HG03159 (cell line): ENCODE data around the gene ANO3.
"Not testable (repeated sequence)": the region's sequence is repeated elsewhere in the genome, so short reads cannot be mapped to it uniquely, and the experiment has no call there.

Experiments used
- ATAC-seq: cut with Tn5 transposase; IDR thresholded peaks from one replicate; pipeline ENCODE4 v1.9.1; 2021; ENCODE audit warnings: mild to moderate bottlenecking, moderate library complexity; ENCODE audit not compliant: unreplicated experiment

Gene ANO3

DNA sequence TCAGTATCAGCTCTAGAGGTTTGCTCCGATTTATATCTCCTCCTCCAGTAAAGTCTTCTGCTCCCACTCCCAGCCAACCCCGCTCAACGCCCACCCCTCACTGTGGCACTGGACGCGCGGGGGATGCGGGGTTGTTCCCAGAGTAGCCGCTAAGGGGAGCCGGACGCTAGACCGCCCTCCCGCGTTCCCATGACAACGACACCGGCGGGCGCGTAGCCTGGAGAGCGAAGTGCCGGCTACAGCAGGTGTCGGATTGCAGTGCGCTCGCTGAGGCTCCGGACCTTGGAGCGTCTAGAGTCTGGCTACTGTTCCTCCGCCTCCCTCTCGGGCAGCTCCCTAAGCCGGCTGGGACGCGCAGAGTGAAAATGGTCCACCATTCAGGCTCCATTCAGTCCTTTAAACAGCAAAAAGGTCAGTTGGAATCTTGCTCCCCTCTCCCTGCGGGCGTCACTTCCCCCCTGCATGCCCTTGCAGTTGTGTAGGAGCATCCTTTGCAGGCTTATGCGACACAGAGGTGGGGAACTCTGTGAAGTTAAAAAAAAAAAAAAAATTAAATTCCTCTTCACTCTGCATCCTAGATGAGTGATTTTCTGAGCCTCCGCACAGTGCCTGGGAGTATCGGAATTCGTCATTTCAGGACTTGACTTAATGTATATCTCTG lies at the start of gene ANO3:
Gene ANO3, plus strand, starts transcription at position 220 of the 661 bp plus-strand sequence. Its CDS starts 146 bp downstream, at position 366.
- peak; percentile 98 for ATAC-seq

DNA sequence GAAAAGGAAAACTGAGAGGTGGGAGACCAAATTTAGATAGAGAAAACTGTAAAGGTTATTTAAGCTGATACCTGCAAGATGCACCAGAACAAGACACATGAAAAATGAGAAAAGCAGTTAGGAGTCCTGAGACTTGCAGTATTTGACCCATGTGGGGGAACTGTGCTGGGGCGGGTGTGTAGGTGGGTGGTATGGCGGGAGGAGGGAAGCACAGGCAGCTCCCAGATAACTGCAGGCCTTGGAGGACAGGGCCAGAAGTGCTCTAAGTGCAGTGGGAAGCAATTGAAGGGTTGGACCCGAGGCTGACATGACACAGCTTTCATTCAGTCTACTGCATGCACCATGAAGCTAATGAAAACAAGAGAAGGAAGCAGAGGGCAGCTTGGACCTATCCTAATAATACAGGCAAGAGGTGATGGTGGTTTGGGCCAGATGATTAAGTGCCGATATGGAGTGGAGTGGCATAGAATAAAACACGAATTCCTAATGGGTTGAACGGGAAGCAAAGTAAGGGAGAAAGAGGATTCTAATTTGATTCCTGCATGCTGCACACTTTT lies 48.0 kb upstream of the ANO3 start:
- no peak for ATAC-seq

DNA sequence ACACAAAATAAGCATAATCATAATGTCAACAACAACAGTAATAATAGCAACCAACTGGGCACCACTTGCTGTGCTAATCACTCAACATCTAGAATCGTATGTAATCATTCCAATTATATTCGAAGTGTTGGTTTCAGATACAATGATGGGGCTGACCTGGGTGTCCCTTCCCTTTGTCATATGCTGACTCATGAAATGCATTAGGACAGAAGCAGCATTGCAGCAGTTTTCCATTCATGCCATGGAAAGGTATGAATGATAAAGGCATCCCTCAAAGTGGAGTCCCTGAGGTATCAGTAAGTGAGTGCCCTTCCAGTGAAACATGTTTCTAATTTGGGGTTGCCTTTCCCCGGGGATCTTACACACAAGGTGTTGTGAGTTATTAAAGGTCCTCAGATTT lies 46.3 kb upstream of the ANO3 start:
- ATAC-seq, result no peak

DNA sequence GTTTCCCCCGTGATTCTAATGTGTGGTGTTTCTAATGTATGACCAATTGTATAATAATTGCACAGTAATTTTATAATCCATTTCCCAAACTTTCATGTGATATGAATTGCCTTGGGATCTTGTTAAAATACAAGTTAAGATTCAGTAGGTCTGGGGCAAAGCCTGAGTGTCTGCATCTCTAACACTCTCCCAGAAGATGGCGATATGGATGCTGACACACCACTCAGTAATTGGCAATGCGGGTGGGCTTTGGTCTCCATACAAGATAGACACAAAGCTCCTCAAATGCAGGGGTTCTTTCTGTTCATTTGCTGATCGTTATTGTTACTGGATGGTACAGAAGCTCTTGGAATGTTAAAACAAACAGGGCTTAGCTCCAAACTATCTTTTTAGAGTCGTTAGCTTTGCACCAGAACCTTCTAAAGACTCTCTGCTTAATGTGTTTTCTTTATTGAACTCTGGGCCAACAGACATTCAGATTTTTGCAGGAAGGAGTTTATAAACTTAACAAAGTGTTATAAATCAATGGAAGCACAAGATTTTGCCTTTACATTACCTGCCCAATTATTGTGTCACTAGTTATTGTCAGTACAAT lies 45.4 kb upstream of the ANO3 start:
- no peak for ATAC-seq

DNA sequence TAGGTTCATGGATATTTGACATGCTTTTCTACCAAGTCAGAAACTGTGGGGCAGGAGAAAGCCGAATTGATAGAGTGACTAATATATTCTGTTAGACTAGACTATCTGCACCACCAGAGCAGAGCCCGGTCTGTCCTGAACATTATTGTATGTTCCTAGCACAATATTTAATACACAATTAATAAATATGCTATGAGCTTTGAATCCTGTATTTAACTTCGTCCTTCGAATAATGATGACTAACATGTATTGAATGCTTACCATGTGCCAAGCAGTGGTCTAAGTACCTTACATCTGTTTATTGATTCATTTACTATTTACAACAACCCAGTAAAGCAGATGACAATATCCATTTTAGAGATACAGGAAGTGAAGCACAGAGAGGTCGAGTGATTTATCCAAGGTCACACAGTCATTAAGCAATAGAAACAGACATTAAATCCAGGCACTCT lies 44.8 kb upstream of the ANO3 start:
- no peak for ATAC-seq

DNA sequence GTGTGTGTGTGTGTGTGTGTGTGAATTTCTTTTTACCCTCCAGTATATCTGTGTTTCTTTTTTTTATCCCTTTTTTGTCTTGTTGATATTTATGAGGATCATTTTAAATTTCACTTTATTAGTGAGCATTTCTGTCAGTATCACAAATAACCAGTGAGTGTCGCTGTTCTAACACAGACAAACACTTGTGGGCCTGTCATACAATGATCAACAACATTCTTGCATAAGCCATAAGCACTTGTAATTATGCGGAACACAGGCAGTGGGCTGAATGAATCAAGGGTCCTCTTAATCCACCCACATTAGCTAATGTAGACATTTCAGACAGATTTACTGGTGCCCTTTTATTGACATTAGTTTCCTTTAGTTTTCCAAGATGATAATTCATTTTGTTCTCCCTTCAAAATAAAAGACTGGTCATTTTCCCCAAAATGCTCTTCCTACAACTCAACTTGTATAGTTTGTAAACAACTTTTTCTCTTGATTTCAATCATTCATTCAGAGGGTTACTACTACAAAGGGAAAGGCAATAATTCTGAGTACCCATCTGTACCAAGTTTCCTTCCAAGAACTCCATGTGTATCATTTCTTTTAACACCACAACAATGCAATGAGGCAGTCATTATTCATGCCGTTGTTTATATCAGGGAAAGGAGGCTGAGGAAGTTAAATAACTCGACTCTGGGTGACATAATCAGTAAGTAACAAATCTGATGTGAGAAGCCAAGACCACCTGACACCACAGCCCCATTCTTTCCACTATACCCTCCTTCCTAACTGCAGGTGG lies 34.5 kb upstream of the ANO3 start:
- ATAC-seq, result peak; percentile 98

DNA sequence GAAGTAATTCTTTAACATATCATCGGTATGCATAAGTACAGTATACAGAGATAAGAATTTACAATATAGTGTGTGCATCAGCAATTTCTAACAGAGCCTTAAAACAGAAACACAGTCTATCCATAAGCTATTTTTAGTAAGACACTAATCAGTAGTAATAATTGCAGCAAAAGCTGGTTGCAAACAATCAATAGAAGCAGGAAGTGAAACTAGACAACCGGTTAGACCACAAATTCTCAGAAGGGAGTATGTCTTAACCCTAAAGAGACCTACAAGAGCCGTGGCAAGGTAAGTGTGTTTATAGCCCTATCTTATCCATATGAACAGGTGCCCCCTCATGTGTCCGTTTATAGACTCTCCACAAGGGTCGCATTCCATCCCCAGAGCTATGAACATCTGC lies 15.6 kb upstream of the ANO3 start:
- not testable (repeated sequence) for ATAC-seq

DNA sequence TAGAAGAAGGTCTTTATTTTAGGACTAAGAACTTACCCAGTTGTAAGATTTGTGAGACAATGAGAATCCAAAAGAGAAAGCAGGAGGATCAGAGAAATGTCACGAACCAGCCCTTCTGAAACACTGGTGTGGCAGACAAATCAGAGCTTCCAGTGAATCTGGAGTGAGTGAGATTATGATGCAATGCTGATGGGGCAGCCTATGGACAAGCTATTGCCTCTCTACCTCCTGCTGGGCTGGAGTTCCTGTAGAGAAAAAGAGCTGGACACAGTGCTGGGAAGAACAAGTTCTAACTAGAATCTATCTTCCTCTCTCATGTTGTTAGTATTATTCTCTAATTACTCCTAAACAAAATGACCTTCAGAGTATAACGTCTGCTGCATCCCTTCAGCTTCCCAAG lies 12.0 kb upstream of the ANO3 start:
- no peak for ATAC-seq

DNA sequence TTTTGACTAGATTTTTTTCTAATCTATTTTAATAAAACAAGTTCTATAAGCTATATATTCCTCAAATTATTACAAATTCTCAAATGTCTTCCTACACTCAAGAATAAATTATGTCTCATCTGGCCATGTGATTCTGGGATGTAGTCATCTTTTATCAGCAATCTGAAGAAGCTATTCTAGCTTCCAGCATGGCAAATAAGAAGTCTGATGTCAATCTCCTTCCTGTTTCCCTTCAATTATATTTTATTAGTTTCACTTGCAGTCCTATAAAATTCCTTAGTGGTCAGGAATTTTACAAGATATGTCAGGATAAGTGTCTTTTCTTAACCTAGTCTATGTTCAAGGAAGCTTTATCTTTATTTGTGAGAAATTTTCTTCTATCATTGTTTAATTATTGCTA lies 10.4 kb upstream of the ANO3 start:
- no peak for ATAC-seq

DNA sequence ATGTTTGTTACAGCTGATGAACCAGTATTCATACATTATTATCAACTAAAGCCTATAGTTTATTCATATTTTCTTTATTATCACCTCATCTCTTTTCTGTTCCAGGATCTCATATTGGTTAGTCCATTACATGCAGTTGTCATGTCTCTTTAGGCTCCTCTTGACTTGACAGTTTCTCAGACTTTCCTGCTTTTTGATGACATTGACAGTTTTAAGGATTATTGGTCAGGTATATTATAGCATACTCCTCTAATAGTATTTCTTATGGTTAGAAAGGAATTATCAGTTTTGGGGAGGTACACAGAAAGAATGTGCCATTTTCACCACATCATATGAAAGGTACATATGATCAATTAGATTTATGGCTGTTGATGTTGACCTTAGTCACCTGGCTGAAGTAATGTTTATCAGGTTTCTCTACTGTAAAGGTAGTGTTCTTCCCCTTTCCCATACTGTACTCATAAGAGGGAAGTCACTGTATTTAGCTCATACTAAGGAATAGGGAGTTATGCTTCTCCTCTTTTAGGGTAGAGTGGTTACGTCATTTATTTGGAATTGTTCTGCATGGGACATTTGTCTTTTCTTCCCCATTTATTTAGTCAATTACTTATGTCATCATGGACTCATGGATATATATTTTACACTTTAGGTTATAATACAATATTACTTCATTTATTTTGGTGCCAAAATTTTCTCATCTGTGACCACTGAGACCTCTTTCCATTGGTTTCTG lies 9.4 kb upstream of the ANO3 start:
- ATAC-seq, result no peak

DNA sequence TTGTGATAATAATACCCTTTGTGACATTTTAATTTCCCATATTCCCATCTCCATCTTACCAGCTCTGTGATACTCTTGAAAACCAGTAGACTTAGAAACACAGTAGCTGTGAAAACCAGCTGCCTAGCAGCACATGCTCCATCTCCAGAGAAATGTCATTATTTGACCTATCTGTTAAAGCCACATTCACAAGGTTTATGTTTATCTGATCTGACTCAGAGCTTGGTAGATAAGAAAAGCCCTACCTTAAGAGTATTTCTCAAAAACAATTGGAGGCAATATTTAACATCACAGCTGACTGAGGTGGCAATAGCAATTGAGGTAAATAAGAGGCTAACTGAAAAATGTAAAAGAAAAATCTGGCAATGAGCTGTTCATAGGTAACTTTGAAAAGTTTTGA lies 8.1 kb upstream of the ANO3 start:
- no peak for ATAC-seq

DNA sequence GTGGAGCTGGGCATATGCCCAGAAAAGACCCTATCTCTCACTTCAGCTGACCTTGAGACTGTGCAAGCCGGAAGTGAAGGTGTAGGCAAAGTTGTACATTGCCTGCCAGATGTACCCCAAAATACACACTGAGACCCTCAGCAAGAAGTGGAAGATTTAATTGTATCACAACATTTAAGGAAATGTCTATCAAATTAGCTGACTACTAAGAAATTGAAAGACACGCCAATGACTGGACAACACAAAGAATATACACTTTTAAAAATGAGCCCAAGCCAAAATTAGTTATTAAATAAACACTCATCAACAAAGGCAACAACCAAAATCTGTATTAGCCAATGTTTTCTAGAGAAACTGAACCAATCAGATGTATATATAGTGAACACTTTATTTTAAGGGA lies 7.7 kb upstream of the ANO3 start:
- no peak for ATAC-seq

DNA sequence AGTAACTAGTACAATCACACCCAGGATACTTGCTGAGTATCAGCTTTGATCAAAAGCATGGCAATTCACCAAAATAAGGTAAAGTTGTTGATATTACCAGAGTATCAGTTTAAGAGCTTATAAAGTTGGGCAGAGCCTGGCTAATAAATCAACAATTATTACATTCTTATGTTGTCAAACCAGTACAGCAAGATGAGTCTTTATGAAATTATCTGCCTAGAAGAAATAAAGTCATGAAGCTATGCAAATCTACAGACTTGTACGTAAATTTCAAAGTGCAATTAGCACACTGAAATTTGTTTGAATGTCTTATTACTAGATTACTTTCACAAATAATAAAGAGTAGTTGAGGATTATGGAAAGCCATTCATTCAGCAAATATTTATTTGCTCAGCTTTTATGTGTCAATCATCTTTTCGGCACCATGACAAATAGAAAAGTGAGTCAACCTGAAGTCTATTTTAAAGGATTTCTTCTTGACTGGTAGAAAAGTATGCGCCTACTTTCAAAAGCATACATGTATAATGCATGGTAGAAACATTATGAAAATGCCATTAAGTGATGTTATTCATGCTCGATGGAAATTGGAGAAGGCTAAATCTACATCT lies 5.0 kb upstream of the ANO3 start:
- no peak for ATAC-seq

DNA sequence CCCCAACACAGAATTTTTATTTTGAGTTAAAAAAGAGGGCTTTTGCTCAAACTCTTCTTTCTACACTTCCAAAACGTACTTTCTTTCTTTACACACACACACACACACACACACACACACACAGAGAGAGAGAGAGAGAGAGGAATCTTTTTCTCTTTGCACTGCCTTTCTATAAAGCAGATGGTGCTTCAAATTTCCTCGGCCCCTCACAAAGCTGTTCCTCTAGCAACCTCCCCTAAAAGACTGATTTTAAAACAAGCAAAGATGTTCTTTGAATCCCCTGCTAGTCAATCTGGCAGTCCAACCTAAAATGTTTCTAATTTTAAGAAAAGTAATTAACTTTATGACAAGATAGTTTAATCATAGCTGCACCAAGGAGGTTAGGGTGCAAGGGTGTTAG lies 2.7 kb upstream of the ANO3 start:
- ATAC-seq, result no peak

DNA sequence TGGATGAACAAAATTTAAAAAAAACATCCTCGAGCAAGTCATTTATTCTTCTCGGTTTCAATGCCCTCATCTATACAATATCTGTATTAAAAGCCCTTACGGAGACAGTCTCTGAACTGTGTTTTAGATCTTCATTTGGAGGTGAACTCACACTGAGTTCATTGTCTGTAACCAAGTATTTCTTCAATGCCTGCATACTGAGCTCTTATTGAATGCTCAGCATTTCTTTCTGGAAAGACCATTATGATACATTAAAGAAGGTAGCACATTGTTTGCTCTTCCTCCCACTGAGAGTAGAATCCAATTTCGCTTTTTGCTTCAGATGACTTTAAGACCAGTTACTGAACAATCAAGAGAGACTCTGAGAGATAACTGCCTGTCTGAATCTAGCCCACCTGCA lies 1.7 kb upstream of the ANO3 start:
- ATAC-seq, result no peak

DNA sequence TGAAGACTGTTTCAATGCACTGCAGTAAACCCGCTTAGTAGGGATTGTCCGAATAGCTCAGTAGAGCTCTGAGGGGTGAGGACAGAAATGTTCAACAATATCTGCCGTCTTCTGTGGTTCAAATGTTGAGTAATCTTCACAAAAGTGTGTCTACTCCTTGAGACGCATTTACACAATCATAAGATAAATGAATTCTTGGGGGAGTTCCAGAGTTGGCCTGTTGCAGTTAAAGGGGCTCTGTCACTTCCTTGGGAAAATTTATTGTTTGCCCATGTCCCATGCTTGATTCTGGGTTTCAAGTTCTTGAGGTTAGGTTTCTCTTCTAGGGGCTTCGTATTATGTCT lies 614 bp downstream of the ANO3 start:
- no peak for ATAC-seq

DNA sequence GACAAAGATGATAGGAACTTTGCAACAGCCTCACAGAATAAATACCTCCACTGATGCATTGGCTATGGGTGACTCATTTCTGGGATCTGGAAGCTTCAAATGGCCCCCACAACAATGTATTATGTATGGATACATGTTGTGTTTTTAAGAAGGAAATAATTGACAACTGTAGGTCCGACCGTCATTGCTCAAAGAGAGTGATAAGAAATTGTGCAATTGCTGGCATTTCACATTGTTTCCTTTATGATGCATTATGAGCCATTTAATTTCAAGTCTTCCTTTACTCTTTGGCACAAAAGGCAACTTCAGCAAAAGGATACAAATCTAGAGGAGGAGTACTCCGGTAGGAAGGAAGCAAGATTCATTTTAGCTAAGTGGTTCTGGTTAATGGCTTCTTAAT lies 2.0 kb downstream of the ANO3 start:
- ATAC-seq, result no peak

DNA sequence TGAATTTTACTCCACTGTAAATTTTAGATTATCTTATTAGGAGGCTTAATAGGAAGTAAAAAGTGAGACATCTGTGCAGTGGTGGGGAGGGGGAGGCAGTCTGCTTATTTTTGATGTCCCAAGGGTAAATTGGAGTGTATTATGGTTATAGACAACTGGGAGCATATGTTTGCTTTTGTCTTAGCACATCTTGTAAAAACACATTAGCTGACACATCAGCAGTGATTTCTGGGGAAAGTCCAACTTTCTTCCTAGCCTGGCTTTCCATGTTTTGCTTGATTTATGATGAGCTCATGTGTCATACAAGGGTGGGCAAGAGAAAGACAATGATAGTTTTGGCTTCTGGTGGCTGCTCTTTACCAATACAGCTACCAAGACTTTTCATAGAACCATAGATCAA lies 4.0 kb downstream of the ANO3 start:
- no peak for ATAC-seq

DNA sequence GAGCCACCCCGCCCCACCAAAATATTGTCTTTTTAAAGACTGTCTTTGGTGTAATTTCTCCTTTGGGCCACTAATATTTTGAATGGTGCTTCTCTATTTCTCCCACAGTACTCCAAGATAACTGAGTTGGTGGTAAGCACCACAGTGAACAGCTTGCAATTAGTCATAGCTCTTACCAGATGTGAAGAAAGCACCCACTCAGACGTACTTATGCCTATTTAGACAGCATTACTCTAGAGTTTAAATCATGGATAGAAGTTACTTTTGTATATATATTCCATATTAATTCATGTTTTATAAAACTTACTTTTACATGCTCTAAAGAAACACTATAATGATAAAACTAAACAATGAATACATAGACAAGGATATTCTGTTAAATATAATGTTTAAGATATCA lies 12.7 kb downstream of the ANO3 start:
- no peak for ATAC-seq

DNA sequence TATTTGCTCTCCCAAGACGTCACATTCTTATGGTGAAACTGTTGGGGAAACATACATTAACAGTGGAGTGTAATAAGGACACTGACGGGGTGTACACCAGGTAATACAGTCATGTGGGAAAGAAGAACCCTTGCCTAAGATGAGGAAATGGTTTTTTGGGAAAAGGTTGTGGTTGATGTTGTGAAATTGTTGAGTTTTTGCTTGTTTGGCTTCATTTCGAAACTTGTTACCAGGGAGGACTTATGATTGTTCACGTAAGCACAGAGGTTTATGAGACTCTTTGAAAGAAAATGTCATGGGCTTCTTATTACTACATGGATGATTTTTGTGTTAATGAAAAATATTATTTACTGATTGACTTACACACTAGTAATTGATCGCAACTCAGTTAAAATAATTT lies 16.8 kb downstream of the ANO3 start:
- ATAC-seq, result no peak

DNA sequence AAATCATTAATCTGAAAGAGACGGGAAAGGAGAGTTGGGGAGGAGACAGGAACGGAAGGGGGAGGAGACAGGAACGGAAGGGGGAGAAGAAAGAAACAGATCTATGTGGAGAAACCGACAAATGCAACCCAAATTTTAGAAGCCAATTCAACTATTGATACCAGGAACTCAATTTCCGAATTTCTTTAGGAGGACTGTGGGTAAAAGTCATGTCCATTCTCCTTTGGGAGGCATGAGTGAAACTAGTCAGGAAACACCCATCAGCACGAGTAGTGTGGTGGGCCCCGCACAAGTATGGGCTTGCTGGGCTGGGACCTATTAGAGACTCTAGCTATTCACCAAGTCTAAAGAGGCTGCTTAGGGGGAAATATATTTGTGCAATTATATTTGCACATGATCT lies 18.1 kb downstream of the ANO3 start:
- ATAC-seq, result no peak
